HEK293 (cell line): ENCODE data around the gene PTPN11.
A peak's percentile ranks its signal among the peaks of the same experiment; 100 is the strongest.
"Not testable (repeated sequence)": the region's sequence is repeated elsewhere in the genome, so short reads cannot be mapped to it uniquely, and the experiment has no call there.

Experiments
- CTCF ChIA-PET: fragments of 350-600 bp; formaldehyde crosslinking; extraction: SDS; loops from one replicate; lab custom pipeline; 2021; ENCODE audit warnings: antibody characterized with exemption; lab: Yijun Ruan, JAX
- POLR2A ChIA-PET: fragments of 300-600 bp; formaldehyde crosslinking; extraction: SDS; loops from one replicate; lab custom pipeline; 2020; ENCODE audit warnings: antibody characterized with exemption, inconsistent platforms; lab: Yijun Ruan, JAX
- H3K27ac ChIP-seq: fragments of 200-500 bp; sonication (Bioruptor generic); 2 replicates; pipeline ENCODE4 v1.5.1; 2014; ENCODE audit warnings: low read depth, low read length, control low read depth, inconsistent platforms; ENCODE audit errors: extremely low read depth
- H3K36me3 ChIP-seq, 2 experiments: fragments of 200-500 bp in 1 of 2; sonication (Bioruptor generic) in 1 of 2; 1 replicate in 1 of 2; 2 replicates in 1 of 2; pipeline ENCODE4 v1.5.1; 2014 to 2017; ENCODE audit warnings: inconsistent platforms in 2 of 2, low read length in 2 of 2; ENCODE audit not compliant: control insufficient read depth in 2 of 2, insufficient read depth in 1 of 2
- H3K4me1 ChIP-seq: fragments of 200-500 bp; sonication (Bioruptor generic); 2 replicates; pipeline ENCODE4 v1.5.1; 2014; ENCODE audit warnings: mild to moderate bottlenecking, low read length, inconsistent platforms; ENCODE audit not compliant: control insufficient read depth, insufficient read depth
- H3K4me3 ChIP-seq: 2 replicates; pipeline ENCODE4 v1.5.1; 2011; ENCODE audit warnings: low read depth, mild to moderate bottlenecking, control low read depth, low read length, moderate library complexity
- H3K9me3 ChIP-seq: fragments of 200-500 bp; sonication (Bioruptor generic); 2 replicates; pipeline ENCODE4 v1.5.1; 2014; ENCODE audit warnings: low read depth, low read length, inconsistent platforms; ENCODE audit not compliant: control insufficient read depth, insufficient read depth
- EGR2 ChIP-seq: fragments of 450-650 bp; formaldehyde crosslinking; IDR thresholded peaks from 2 replicates; pipeline ENCODE4 v1.5.1; 2016; ENCODE audit warnings: low read depth, missing biosample characterization, missing genetic modification characterization
- KLF8 ChIP-seq: fragments of 450-650 bp; formaldehyde crosslinking; IDR thresholded peaks from 2 replicates; pipeline ENCODE4 v1.5.1; 2016; ENCODE audit warnings: missing biosample characterization, missing genetic modification characterization
- KLF9 ChIP-seq: fragments of 450-650 bp; formaldehyde crosslinking; IDR thresholded peaks from 2 replicates; pipeline ENCODE4 v1.5.1; 2016; ENCODE audit warnings: missing biosample characterization, missing genetic modification characterization, low read depth
- ZFHX2 ChIP-seq: fragments of 450-650 bp; formaldehyde crosslinking; conservative IDR thresholded peaks from 2 replicates; pipeline ENCODE4 v1.5.1; 2016; ENCODE audit warnings: missing biosample characterization, missing genetic modification characterization
- ZNF19 ChIP-seq: fragments of 450-650 bp; formaldehyde crosslinking; IDR thresholded peaks from 2 replicates; pipeline ENCODE4; 2016; ENCODE audit warnings: missing biosample characterization, missing genetic modification characterization, low read depth
- ZNF202 ChIP-seq: fragments of 450-650 bp; formaldehyde crosslinking; IDR thresholded peaks from 2 replicates; pipeline ENCODE4 v1.5.1; 2016; ENCODE audit warnings: missing biosample characterization, missing genetic modification characterization, borderline replicate concordance
- ZNF311 ChIP-seq: fragments of 450-650 bp; formaldehyde crosslinking; IDR thresholded peaks from 2 replicates; pipeline ENCODE4 v1.5.1; 2017; ENCODE audit warnings: missing biosample characterization, missing genetic modification characterization, borderline replicate concordance
- ZNF664 ChIP-seq: fragments of 450-650 bp; formaldehyde crosslinking; IDR thresholded peaks from 2 replicates; pipeline ENCODE4 v1.5.1; 2016; ENCODE audit warnings: missing biosample characterization, missing genetic modification characterization
- ZNF707 ChIP-seq: fragments of 450-650 bp; formaldehyde crosslinking; IDR thresholded peaks from 2 replicates; pipeline ENCODE4 v1.5.1; 2016; ENCODE audit warnings: missing biosample characterization, missing genetic modification characterization
- ZNF768 ChIP-seq: fragments of 450-650 bp; formaldehyde crosslinking; IDR thresholded peaks from 2 replicates; pipeline ENCODE4 v1.5.1; 2018; ENCODE audit warnings: missing biosample characterization, mild to moderate bottlenecking, missing genetic modification characterization
- TF ChIP-seq, protein P1 (sequence below): fragments of 450-650 bp; formaldehyde crosslinking; conservative IDR thresholded peaks from 2 replicates; pipeline ENCODE4 v1.5.1; 2016; ENCODE audit warnings: low read depth, missing biosample characterization, missing genetic modification characterization
- TF ChIP-seq, protein P2 (sequence below): fragments of 450-650 bp; formaldehyde crosslinking; IDR thresholded peaks from 2 replicates; pipeline ENCODE4 v1.5.1; 2017; ENCODE audit warnings: missing biosample characterization, missing genetic modification characterization

Gene PTPN11

DNA sequence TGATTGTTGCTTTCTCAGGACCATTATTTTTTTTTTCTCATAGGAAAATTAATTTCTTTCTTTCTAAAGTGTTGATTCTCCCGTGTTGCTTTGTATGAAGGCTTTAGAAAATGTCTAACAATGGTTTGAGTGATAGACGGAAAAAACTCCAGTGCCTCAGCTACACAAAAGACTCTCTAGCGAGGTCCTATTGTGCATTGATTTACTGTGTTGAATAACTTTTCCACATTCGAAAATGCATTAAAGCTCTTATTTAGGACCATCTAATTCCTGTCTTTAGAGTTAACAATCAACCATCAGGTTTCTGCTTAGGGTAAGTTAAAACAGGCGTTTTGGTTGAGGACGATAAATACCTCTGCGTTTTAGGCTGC is 99.6 kb downstream of the PTPN11 start:
- CTCF ChIA-PET: no interaction called here

DNA sequence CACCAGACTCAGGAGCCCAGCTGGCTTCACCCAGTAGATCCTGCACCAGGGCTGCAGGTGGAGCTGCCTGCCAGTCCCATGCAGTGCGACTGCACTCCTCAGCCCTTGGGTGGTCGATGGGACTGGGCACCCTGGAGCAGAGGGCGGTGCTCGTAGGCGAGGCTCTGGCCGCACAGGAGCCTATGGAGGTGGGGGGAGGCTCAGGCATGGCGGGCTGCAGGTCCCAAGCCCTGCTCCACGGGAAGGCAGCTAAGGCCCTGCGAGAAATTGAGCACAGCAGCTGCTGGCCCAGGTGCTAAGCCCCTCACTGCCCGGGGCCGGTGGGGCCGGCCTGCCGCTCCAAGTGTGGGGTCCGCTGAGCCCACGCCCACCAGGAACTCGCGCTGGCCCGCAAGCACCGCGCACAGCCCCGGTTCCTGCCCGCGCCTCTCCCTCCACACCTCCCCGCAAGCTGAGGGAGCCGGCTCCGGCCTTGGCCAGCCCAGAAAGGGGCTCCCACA is 101.1 kb downstream of the PTPN11 start:
- H3K27ac ChIP-seq, H3K9me3 ChIP-seq, H3K4me1 ChIP-seq, H3K36me3 ChIP-seq, POLR2A ChIA-PET, H3K4me3 ChIP-seq, CTCF ChIA-PET: not testable (repeated sequence)

More for the DNA sequence above, 99.6 kb downstream of the PTPN11 start:
- no peaks in the 10 kb centered on the region for H3K9me3 ChIP-seq
- no peaks in the 10 kb centered on the region for H3K36me3 ChIP-seq
- no peak overlapping the region for H3K27ac ChIP-seq
- no peaks in the 10 kb centered on the region for H3K4me1 ChIP-seq
- POLR2A ChIA-PET: no interaction called here
- H3K4me3 ChIP-seq: no peak overlapping the region
- TF ChIP-seq, protein P1, sequence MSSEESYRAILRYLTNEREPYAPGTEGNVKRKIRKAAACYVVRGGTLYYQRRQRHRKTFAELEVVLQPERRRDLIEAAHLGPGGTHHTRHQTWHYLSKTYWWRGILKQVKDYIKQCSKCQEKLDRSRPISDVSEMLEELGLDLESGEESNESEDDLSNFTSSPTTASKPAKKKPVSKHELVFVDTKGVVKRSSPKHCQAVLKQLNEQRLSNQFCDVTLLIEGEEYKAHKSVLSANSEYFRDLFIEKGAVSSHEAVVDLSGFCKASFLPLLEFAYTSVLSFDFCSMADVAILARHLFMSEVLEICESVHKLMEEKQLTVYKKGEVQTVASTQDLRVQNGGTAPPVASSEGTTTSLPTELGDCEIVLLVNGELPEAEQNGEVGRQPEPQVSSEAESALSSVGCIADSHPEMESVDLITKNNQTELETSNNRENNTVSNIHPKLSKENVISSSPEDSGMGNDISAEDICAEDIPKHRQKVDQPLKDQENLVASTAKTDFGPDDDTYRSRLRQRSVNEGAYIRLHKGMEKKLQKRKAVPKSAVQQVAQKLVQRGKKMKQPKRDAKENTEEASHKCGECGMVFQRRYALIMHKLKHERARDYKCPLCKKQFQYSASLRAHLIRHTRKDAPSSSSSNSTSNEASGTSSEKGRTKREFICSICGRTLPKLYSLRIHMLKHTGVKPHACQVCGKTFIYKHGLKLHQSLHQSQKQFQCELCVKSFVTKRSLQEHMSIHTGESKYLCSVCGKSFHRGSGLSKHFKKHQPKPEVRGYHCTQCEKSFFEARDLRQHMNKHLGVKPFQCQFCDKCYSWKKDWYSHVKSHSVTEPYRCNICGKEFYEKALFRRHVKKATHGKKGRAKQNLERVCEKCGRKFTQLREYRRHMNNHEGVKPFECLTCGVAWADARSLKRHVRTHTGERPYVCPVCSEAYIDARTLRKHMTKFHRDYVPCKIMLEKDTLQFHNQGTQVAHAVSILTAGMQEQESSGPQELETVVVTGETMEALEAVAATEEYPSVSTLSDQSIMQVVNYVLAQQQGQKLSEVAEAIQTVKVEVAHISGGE (tag by site-specific recombination): no peak
- TF ChIP-seq ZNF707 (tag by site-specific recombination) (no peak), ZNF311 (tag by site-specific recombination) (no peak), ZFHX2 (tag by site-specific recombination) (no peak), KLF9 (no peak), ZNF19 (tag by site-specific recombination) (no peak), ZNF768 (tag by site-specific recombination) (no peak), KLF8 (tag by site-specific recombination) (no peak)
- TF ChIP-seq, protein P2, sequence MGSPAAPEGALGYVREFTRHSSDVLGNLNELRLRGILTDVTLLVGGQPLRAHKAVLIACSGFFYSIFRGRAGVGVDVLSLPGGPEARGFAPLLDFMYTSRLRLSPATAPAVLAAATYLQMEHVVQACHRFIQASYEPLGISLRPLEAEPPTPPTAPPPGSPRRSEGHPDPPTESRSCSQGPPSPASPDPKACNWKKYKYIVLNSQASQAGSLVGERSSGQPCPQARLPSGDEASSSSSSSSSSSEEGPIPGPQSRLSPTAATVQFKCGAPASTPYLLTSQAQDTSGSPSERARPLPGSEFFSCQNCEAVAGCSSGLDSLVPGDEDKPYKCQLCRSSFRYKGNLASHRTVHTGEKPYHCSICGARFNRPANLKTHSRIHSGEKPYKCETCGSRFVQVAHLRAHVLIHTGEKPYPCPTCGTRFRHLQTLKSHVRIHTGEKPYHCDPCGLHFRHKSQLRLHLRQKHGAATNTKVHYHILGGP (tag by site-specific recombination): no peak

DNA sequence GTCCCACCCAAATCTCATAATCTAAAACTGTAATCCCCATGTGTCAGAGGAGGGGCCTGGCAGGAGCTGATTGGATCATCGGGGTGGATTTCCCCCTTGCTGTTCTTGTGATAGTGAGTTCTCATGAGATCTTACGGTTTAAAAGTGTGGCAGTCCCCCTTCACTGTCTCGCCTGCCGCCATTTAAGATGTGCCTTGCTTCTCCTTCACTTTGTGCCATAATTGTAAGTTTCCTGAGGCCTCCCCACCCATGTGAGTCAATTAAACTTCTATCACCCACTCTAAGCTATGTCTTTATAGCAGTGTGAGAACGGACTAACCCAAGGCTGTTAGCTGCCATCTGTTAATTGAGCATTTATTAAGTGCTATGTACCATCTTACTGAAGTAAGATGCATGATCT is 105.1 kb downstream of the PTPN11 start:
- H3K9me3 ChIP-seq: no peaks in the 10 kb centered on the region
- ChIA-PET CTCF (interaction anchor here (0.6 to 1.2 kb wide), 4 partner anchors 16 to 401 kb away, joined by 3 to 4 read pairs (median 3); no protein-coding TSS in a partner anchor), POLR2A (no interaction called here)
- H3K4me3 ChIP-seq: no peak overlapping the region
- TF ChIP-seq ZNF664 (tag by site-specific recombination) (peak; percentile 70), EGR2 (tag by site-specific recombination) (no peak)
- H3K36me3 ChIP-seq: no peaks in the 10 kb centered on the region
- no peak overlapping the region for H3K27ac ChIP-seq
- H3K4me1 ChIP-seq: no peaks in the 10 kb centered on the region

DNA sequence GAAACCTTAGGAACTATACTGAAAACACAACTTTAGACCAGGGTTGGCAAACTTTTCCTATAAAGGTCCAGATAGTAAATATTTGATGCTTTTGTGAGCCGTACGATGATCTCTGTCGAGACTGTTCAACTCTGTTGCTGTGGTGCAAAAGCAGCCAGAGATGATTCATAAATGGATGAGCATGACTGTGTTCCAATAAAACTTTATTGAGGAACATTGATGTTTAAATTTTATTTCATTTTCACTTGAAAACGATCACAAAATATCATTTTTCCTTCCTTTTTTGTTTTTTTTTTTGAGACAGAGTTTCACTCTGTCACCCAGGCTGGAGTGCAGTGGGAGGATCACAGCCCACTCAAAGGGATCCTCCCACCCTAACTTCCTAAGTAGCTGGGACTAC is 105.5 kb downstream of the PTPN11 start:
- Histone ChIP-seq H3K27ac (no peak overlapping the region), H3K4me1 (no peaks in the 10 kb centered on the region), H3K4me3 (no peak overlapping the region), H3K36me3 (no peaks in the 10 kb centered on the region), H3K9me3 (no peaks in the 10 kb centered on the region)
- ChIA-PET POLR2A (no interaction called here), CTCF (interaction anchor here (0.6 to 1.2 kb wide), 3 partner anchors 16 to 400 kb away, joined by 3 to 4 read pairs (median 3); no protein-coding TSS in a partner anchor)
- TF ChIP-seq ZNF202 (no peak), EGR2 (tag by site-specific recombination) (peak; percentile 44), ZFHX2 (tag by site-specific recombination) (peak; percentile 39; the same call in 1 of the 2 replicates)
